ENCODE data around the gene RIT2.
A peak's percentile ranks its signal among the peaks of the same experiment; 100 is the strongest.
"Not testable (repeated sequence)": the region's sequence is repeated elsewhere in the genome, so short reads cannot be mapped to it uniquely, and the experiment has no call there.

RIT2 gene

DNA sequence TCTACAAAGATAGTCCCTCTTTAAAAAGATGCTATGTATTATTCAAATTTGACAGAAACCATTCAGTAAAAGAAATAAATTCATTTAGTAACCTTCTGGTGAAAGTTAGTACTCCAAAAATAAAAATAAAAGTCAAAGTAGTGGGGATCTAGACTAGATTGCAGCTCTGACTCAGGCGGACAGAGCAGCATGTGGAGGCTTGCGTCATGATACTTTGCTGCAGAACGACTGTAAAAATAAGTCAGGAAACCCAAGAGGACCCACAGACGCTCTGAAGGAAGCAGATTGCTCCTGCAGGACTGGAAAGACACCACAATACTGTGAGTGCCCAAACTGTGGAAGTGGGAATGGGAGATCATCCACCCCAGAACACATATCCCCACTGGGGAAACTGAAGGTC is 301.9 kb downstream of the RIT2 start:
- Histone ChIP-seq H3K4me1 (peaks cover 25% of the 10 kb centered on the region), H3K36me3 (replicated peaks) (no peaks in the 10 kb centered on the region), H3K27me3 (ENCODE audit: low read depth) (no peaks in the 10 kb centered on the region), H3K9me3 (no peaks in the 10 kb centered on the region), H3K4me3 (no peak overlapping the region)
- in situ Hi-C loops (cut with MboI; ENCODE audit: low sequenced_read_pairs): no loop called here
- DNase-seq (ENCODE audit: low spot score in 2 of 2): no peak

GRCh38 chr18:42807887-42808286 is 307.6 kb downstream of the RIT2 start:
- Histone ChIP-seq H3K36me3 (replicated peaks) (no peaks in the 10 kb centered on the region), H3K4me3 (no peak overlapping the region), H3K27me3 (ENCODE audit: low read depth) (no peaks in the 10 kb centered on the region), H3K9me3 (no peaks in the 10 kb centered on the region), H3K4me1 (peaks cover 6% of the 10 kb centered on the region; the same call in 1 of the 2 replicates)
- DNase-seq (ENCODE audit: low spot score in 2 of 2): peak in 1 of 2 experiments; percentile 28
- in situ Hi-C loops (cut with MboI; ENCODE audit: low sequenced_read_pairs): no loop called here

DNA sequence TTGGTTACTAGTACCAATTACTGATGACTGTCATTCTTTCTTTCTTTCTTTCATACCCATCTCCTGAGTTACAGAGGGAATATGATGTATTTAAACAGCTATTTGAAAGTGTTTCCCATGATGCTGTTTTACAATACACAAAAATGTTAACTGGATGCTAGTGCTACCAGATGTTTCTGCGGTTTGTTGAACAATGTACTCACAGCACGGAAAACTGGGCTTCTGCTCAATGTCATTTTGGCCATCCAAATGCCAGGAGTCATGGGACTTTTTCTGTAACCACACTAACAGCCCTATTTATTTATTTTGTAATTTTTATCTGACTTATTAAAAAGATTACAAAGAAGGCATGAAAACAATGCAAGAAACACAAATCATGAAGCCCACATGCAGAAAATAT is 313.8 kb downstream of the RIT2 start:
- Histone ChIP-seq H3K27me3 (ENCODE audit: low read depth) (no peaks in the 10 kb centered on the region), H3K9me3 (no peaks in the 10 kb centered on the region), H3K4me3 (no peak overlapping the region), H3K36me3 (replicated peaks) (no peaks in the 10 kb centered on the region), H3K4me1 (peaks cover 12% of the 10 kb centered on the region; the same call in 1 of the 2 replicates)
- DNase-seq (ENCODE audit: low spot score in 2 of 2): no peak
- in situ Hi-C loops (cut with MboI; ENCODE audit: low sequenced_read_pairs): no loop called here

DNA sequence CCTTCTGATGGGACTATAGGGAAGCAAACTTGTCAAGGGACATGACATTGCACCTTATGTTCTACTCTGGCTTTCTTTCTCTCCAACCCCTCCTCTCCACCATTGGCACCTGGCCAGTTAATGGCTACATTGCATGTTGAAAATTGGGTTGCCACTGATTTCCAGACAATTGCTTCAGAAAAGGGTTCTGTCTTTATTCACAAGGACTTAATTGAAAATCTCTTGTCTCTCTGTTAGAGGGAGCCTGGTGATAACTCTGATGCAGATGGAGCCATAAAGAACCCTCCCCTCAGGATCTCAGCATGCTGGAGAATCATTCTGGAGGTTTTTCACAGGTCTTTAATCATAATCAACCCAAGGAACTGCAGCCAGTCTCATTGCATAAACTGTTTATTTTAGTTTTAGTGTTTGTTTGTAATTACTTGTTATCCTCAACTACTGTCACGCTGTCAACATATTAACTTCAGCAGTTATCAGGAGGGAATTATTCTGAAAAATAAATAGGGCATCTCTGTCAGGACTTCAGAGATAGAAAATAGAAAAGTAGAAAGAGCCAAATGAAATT is 316.8 kb downstream of the RIT2 start:
- Histone ChIP-seq H3K9me3 (no peaks in the 10 kb centered on the region), H3K36me3 (replicated peaks) (no peaks in the 10 kb centered on the region), H3K27me3 (ENCODE audit: low read depth) (no peaks in the 10 kb centered on the region), H3K4me1 (peaks cover 11% of the 10 kb centered on the region; the same call in 1 of the 2 replicates), H3K4me3 (no peak overlapping the region)
- in situ Hi-C loops (cut with MboI; ENCODE audit: low sequenced_read_pairs): no loop called here
- DNase-seq (ENCODE audit: low spot score in 2 of 2): no peak

DNA sequence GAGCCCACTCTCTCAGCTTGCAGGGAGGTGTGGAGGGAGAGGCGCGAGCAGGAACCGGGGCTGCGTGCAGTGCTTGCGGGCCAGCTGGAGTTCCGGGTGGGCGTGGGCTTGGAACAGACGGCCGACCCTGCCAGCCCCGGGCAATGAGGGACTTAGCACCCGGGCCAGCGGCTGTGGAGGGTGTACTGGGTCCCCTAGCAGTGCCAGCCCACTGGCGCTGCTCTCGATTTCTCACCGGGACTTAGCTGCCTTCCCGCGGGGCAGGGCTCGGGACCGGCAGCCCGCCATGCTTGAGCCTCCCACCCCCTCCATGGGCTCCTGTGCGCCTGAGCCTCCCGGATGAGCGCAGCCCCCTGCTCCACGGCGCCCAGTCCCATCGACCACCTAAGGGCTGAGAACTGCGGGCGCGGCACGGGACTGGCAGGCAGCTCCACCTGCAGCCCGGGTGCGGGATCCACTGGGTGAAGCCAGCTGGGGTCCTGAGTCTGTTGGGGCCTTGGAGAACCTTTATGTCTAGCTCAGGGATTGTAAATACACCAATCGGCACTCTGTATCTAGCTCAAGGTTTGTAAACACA is 320.2 kb downstream of the RIT2 start:
- H3K27me3 ChIP-seq (ENCODE audit: low read depth); H3K36me3 ChIP-seq (replicated peaks); H3K4me1 ChIP-seq; DNase-seq (ENCODE audit: low spot score in 2 of 2); H3K9me3 ChIP-seq; H3K4me3 ChIP-seq; in situ Hi-C loops (cut with MboI; ENCODE audit: low sequenced_read_pairs): not testable (repeated sequence)

DNA sequence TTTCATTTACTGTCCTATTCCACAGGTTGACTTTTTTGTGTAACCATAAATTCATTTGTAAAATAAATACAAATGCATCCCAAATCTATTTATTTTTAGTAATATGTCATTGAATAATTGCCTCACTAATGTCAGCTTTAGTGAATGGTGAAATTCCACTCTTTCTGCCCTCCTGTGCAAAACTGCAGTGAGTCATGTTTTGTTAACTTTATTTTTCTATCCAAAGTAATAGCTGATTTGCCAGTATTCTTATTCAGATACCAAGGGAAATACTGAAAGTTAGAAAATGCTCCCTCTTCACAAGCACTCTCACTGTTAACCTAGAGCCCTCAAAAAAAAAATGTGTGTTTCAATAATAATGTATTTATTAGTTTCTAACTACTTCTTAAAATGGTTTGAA is 322.8 kb downstream of the RIT2 start:
- no peak overlapping the region for H3K4me3 ChIP-seq
- in situ Hi-C loops (cut with MboI; ENCODE audit: low sequenced_read_pairs): no loop called here
- H3K36me3 ChIP-seq (replicated peaks): no peaks in the 10 kb centered on the region
- no peak for DNase-seq (ENCODE audit: low spot score in 2 of 2)
- no peaks in the 10 kb centered on the region for H3K4me1 ChIP-seq
- no peaks in the 10 kb centered on the region for H3K27me3 ChIP-seq (ENCODE audit: low read depth)
- H3K9me3 ChIP-seq: no peaks in the 10 kb centered on the region

DNA sequence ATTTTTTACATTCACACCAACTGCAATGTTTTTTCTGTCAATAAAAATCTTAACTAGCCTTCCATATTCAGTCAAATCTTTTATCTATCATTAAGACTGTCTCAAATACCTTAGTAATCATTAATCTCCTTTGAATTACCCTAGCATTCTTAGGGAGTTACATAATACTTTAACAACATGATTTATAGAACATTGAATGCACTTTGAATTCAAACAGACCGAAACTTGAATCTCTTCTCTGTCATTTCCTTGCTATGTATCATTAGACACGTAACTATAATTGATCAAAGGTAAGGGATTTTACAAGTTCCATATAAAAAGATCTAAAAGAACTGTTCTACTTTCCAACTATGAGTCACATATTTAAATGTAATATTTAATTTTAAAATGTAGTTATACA is 330.9 kb downstream of the RIT2 start:
- H3K9me3 ChIP-seq: no peaks in the 10 kb centered on the region
- no peak for DNase-seq (ENCODE audit: low spot score in 2 of 2)
- no peaks in the 10 kb centered on the region for H3K36me3 ChIP-seq (replicated peaks)
- no peaks in the 10 kb centered on the region for H3K27me3 ChIP-seq (ENCODE audit: low read depth)
- in situ Hi-C loops (cut with MboI; ENCODE audit: low sequenced_read_pairs): no loop called here
- H3K4me3 ChIP-seq: no peak overlapping the region
- no peaks in the 10 kb centered on the region for H3K4me1 ChIP-seq

GRCh38 chr18:42782929-42783328 is 332.6 kb downstream of the RIT2 start:
- Histone ChIP-seq H3K36me3 (replicated peaks) (no peaks in the 10 kb centered on the region), H3K27me3 (ENCODE audit: low read depth) (no peaks in the 10 kb centered on the region), H3K4me3 (no peak overlapping the region), H3K9me3 (no peaks in the 10 kb centered on the region), H3K4me1 (no peaks in the 10 kb centered on the region)
- DNase-seq (ENCODE audit: low spot score in 2 of 2): no peak
- in situ Hi-C loops (cut with MboI; ENCODE audit: low sequenced_read_pairs): no loop called here

- Histone ChIP-seq H3K4me1 (no peaks in the 10 kb centered on the region), H3K9me3 (no peaks in the 10 kb centered on the region), H3K4me3 (no peak overlapping the region), H3K36me3 (replicated peaks) (no peaks in the 10 kb centered on the region), H3K27me3 (ENCODE audit: low read depth) (no peaks in the 10 kb centered on the region)
- no peak for DNase-seq (ENCODE audit: low spot score in 2 of 2)
- in situ Hi-C loops (cut with MboI; ENCODE audit: low sequenced_read_pairs): no loop called here
Measured at GRCh38 chr18:42781298-42781815, 334.1 kb downstream of the RIT2 start.

- no peaks in the 10 kb centered on the region for H3K36me3 ChIP-seq (replicated peaks)
- no peak for DNase-seq (ENCODE audit: low spot score in 2 of 2)
- no peaks in the 10 kb centered on the region for H3K9me3 ChIP-seq
- no peaks in the 10 kb centered on the region for H3K4me1 ChIP-seq
- no peak overlapping the region for H3K4me3 ChIP-seq
- H3K27me3 ChIP-seq (ENCODE audit: low read depth): no peaks in the 10 kb centered on the region
- in situ Hi-C loops (cut with MboI; ENCODE audit: low sequenced_read_pairs): no loop called here
Measured at GRCh38 chr18:42780171-42780570, 335.3 kb downstream of the RIT2 start.

GRCh38 chr18:42778445-42779042 is 336.9 kb downstream of the RIT2 start:
- H3K9me3 ChIP-seq: no peaks in the 10 kb centered on the region
- in situ Hi-C loops (cut with MboI; ENCODE audit: low sequenced_read_pairs): no loop called here
- no peaks in the 10 kb centered on the region for H3K36me3 ChIP-seq (replicated peaks)
- no peaks in the 10 kb centered on the region for H3K27me3 ChIP-seq (ENCODE audit: low read depth)
- H3K4me1 ChIP-seq: no peaks in the 10 kb centered on the region
- H3K4me3 ChIP-seq: no peak overlapping the region
- no peak for DNase-seq (ENCODE audit: low spot score in 2 of 2)

GRCh38 chr18:42778024-42778423 is 337.5 kb downstream of the RIT2 start:
- DNase-seq (ENCODE audit: low spot score in 2 of 2): no peak

GRCh38 chr18:42773870-42774269 is 341.6 kb downstream of the RIT2 start:
- no peaks in the 10 kb centered on the region for H3K36me3 ChIP-seq (replicated peaks)
- in situ Hi-C loops (cut with MboI; ENCODE audit: low sequenced_read_pairs): no loop called here
- H3K9me3 ChIP-seq: no peaks in the 10 kb centered on the region
- no peaks in the 10 kb centered on the region for H3K4me1 ChIP-seq
- H3K4me3 ChIP-seq: no peak overlapping the region
- no peaks in the 10 kb centered on the region for H3K27me3 ChIP-seq (ENCODE audit: low read depth)
- DNase-seq (ENCODE audit: low spot score in 2 of 2): no peak

More at GRCh38 chr18:42778024-42778423, 337.5 kb downstream of the RIT2 start:
- no peaks in the 10 kb centered on the region for H3K9me3 ChIP-seq
- in situ Hi-C loops (cut with MboI; ENCODE audit: low sequenced_read_pairs): no loop called here
- H3K4me1 ChIP-seq: no peaks in the 10 kb centered on the region
- no peaks in the 10 kb centered on the region for H3K36me3 ChIP-seq (replicated peaks)
- H3K27me3 ChIP-seq (ENCODE audit: low read depth): no peaks in the 10 kb centered on the region
- H3K4me3 ChIP-seq: no peak overlapping the region

- Histone ChIP-seq H3K27me3 (ENCODE audit: low read depth) (no peaks in the 10 kb centered on the region), H3K36me3 (replicated peaks) (no peaks in the 10 kb centered on the region), H3K4me3 (no peak overlapping the region), H3K4me1 (no peaks in the 10 kb centered on the region), H3K9me3 (no peaks in the 10 kb centered on the region)
- no peak for DNase-seq (ENCODE audit: low spot score in 2 of 2)
- in situ Hi-C loops (cut with MboI; ENCODE audit: low sequenced_read_pairs): no loop called here
Measured at GRCh38 chr18:42771936-42772335, 343.5 kb downstream of the RIT2 start.
